ENCODE data around the gene FABP6.

The FABP6 gene, protein sequence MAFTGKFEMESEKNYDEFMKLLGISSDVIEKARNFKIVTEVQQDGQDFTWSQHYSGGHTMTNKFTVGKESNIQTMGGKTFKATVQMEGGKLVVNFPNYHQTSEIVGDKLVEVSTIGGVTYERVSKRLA

DNA sequence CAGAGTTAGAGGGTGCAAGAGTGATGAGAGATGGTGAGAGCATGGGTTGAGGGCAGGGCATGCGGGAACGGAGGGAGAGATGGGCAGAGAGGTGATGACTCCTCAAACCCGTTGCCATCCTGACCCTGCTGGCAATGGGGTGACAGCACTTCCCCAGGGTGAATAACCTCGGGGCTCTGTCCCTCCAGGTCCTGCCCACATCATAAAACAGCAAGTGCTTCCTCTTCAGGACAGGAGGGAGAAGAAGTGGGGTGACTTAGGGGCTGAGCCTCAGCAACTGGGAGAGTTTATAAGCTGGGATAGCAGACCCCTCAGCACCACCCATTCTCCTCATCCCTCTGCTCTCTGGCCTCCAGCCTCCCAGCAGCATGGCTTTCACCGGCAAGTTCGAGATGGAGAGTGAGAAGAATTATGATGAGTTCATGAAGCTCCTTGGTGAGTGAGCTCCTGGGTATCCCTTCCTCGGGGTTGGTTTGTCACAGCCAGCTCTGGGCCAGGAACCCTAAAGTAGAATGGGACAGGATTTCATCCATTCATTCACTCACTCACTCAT, at the start of gene FABP6:
FABP6 (plus strand) TSS at position 317 of the 553 bp plus-strand sequence; CDS start at position 369, 52 bp downstream.
- ATAC-seq, result no peak
- no peak for TF ChIP-seq PPARA (CRISPR knock-in tag; IDR thresholded peaks at IDR 0.05; ENCODE audit: borderline replicate concordance)

DNA sequence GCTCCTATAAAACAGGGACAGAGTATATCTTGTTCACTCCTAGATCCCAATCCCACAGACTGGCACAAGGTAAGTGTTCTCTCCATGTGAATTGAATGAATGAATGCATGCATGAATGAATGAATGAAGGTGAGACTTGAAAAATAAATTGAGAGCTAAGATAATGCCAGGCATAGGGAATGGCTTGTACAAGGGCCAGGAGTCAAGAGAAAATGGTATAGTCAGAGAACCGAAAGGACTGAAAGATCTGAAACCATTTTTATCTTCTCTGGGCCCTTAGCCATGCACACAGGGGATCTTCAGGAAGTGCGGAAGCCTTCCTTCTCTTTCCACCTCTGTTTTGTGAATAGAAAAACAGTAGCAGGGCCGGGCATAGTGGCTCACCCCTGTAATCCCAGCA, 48.4 kb upstream of the FABP6 start:
- no peak for TF ChIP-seq ZC3H10 (CRISPR knock-in tag; IDR thresholded peaks at IDR 0.05)
- TF ChIP-seq, protein P1, sequence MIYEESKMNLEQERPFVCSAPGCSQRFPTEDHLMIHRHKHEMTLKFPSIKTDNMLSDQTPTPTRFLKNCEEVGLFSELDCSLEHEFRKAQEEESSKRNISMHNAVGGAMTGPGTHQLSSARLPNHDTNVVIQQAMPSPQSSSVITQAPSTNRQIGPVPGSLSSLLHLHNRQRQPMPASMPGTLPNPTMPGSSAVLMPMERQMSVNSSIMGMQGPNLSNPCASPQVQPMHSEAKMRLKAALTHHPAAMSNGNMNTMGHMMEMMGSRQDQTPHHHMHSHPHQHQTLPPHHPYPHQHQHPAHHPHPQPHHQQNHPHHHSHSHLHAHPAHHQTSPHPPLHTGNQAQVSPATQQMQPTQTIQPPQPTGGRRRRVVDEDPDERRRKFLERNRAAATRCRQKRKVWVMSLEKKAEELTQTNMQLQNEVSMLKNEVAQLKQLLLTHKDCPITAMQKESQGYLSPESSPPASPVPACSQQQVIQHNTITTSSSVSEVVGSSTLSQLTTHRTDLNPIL (CRISPR knock-in tag; IDR thresholded peaks at IDR 0.05; ENCODE audit: low read depth), result no peak
- TF ChIP-seq CSDC2 (CRISPR knock-in tag; IDR thresholded peaks at IDR 0.05), result no peak
- no peak for TF ChIP-seq ISL1 (CRISPR knock-in tag; IDR thresholded peaks at IDR 0.05)
- TF ChIP-seq TOX (CRISPR knock-in tag; IDR thresholded peaks at IDR 0.05; ENCODE audit: borderline replicate concordance), result no peak
- TF ChIP-seq, protein P2, sequence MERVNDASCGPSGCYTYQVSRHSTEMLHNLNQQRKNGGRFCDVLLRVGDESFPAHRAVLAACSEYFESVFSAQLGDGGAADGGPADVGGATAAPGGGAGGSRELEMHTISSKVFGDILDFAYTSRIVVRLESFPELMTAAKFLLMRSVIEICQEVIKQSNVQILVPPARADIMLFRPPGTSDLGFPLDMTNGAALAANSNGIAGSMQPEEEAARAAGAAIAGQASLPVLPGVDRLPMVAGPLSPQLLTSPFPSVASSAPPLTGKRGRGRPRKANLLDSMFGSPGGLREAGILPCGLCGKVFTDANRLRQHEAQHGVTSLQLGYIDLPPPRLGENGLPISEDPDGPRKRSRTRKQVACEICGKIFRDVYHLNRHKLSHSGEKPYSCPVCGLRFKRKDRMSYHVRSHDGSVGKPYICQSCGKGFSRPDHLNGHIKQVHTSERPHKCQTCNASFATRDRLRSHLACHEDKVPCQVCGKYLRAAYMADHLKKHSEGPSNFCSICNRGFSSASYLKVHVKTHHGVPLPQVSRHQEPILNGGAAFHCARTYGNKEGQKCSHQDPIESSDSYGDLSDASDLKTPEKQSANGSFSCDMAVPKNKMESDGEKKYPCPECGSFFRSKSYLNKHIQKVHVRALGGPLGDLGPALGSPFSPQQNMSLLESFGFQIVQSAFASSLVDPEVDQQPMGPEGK (CRISPR knock-in tag; IDR thresholded peaks at IDR 0.05; ENCODE audit: borderline replicate concordance), result no peak
- TF ChIP-seq SNAI2 (CRISPR knock-in tag; IDR thresholded peaks at IDR 0.05), result no peak
- no peak for TF ChIP-seq RARB (CRISPR knock-in tag; IDR thresholded peaks at IDR 0.05)
- no peak for TF ChIP-seq PPARA (CRISPR knock-in tag; IDR thresholded peaks at IDR 0.05; ENCODE audit: borderline replicate concordance)
- TF ChIP-seq ZNF8 (CRISPR knock-in tag; IDR thresholded peaks at IDR 0.05), result no peak
- TF ChIP-seq, protein P3, sequence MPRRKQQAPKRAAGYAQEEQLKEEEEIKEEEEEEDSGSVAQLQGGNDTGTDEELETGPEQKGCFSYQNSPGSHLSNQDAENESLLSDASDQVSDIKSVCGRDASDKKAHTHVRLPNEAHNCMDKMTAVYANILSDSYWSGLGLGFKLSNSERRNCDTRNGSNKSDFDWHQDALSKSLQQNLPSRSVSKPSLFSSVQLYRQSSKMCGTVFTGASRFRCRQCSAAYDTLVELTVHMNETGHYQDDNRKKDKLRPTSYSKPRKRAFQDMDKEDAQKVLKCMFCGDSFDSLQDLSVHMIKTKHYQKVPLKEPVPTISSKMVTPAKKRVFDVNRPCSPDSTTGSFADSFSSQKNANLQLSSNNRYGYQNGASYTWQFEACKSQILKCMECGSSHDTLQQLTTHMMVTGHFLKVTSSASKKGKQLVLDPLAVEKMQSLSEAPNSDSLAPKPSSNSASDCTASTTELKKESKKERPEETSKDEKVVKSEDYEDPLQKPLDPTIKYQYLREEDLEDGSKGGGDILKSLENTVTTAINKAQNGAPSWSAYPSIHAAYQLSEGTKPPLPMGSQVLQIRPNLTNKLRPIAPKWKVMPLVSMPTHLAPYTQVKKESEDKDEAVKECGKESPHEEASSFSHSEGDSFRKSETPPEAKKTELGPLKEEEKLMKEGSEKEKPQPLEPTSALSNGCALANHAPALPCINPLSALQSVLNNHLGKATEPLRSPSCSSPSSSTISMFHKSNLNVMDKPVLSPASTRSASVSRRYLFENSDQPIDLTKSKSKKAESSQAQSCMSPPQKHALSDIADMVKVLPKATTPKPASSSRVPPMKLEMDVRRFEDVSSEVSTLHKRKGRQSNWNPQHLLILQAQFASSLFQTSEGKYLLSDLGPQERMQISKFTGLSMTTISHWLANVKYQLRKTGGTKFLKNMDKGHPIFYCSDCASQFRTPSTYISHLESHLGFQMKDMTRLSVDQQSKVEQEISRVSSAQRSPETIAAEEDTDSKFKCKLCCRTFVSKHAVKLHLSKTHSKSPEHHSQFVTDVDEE (CRISPR knock-in tag; IDR thresholded peaks at IDR 0.05), result no peak
- no peak for TF ChIP-seq ZFP3 (CRISPR knock-in tag; IDR thresholded peaks at IDR 0.05)
- TF ChIP-seq, protein P4, sequence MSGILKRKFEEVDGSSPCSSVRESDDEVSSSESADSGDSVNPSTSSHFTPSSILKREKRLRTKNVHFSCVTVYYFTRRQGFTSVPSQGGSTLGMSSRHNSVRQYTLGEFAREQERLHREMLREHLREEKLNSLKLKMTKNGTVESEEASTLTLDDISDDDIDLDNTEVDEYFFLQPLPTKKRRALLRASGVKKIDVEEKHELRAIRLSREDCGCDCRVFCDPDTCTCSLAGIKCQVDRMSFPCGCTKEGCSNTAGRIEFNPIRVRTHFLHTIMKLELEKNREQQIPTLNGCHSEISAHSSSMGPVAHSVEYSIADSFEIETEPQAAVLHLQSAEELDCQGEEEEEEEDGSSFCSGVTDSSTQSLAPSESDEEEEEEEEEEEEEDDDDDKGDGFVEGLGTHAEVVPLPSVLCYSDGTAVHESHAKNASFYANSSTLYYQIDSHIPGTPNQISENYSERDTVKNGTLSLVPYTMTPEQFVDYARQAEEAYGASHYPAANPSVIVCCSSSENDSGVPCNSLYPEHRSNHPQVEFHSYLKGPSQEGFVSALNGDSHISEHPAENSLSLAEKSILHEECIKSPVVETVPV (CRISPR knock-in tag; IDR thresholded peaks at IDR 0.05), result no peak
- TF ChIP-seq BACH2 (CRISPR knock-in tag; IDR thresholded peaks at IDR 0.05; ENCODE audit: borderline replicate concordance), result no peak
- ATAC-seq, result no peak

DNA sequence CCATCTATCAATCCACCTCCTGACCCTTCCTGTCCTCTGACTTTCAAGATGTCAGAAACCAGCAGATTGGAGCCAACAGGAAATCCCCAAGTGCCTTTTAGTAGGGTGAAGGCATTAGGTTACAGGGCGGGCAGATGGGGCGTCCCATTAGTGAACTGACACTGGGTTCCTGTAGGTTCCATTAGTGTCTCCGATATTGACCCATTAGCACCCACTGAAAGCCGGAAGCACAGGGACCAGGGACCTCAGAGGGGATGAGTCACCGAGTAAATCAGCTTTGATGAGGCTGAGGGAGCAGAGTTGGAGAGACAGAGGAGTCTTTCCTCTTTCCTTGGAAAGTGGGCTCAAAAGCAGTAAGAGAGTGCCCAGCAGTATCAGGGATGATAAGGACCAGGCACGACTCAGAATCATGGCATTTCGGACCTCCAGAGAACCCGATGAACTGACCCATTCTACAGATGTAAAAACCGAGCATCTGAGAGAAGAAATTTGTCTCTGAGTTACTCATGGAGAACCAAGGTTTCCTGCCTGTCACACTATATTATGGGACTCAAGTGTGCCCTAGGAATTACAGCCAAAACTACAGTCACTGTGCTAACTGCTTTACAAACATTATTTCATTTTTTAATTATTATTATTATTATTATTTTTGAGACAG, 47.2 kb upstream of the FABP6 start:
- no peak; the same call in 2 of the 3 replicates for ATAC-seq
- TF ChIP-seq, protein P3 (CRISPR knock-in tag; IDR thresholded peaks at IDR 0.05), result no peak
- TF ChIP-seq ZNF8 (CRISPR knock-in tag; IDR thresholded peaks at IDR 0.05) (no peak), BACH2 (CRISPR knock-in tag; IDR thresholded peaks at IDR 0.05; ENCODE audit: borderline replicate concordance) (no peak), ZFP30 (CRISPR knock-in tag; IDR thresholded peaks at IDR 0.05) (no peak), ESRRG (CRISPR knock-in tag; IDR thresholded peaks at IDR 0.05) (no peak), ISL1 (CRISPR knock-in tag; IDR thresholded peaks at IDR 0.05) (no peak), OSR1 (CRISPR knock-in tag; IDR thresholded peaks at IDR 0.05) (no peak), TCF4 (CRISPR knock-in tag; IDR thresholded peaks at IDR 0.05; ENCODE audit: borderline replicate concordance) (no peak), CSDC2 (CRISPR knock-in tag; IDR thresholded peaks at IDR 0.05) (no peak), ZC3H10 (CRISPR knock-in tag; IDR thresholded peaks at IDR 0.05) (no peak), ARNTL (CRISPR knock-in tag; IDR thresholded peaks at IDR 0.05; ENCODE audit: borderline replicate concordance, low read depth) (no peak)
- TF ChIP-seq, protein P4 (CRISPR knock-in tag; IDR thresholded peaks at IDR 0.05), result no peak

Data from SK-N-SH treated with all-trans-retinoic acid at 6 μM for 48 hours (cell line).